Measurements from ENCODE around the gene CNTN5. TPM values are rescaled to one million over a fixed set of nuclear protein-coding genes. Genes with fewer than 3 reads are reported as not detected.

CNTN5 gene
- total and polyA plus RNA-seq, 2 experiments from 2014 or later, result 9.6 to 10.6 TPM

DNA sequence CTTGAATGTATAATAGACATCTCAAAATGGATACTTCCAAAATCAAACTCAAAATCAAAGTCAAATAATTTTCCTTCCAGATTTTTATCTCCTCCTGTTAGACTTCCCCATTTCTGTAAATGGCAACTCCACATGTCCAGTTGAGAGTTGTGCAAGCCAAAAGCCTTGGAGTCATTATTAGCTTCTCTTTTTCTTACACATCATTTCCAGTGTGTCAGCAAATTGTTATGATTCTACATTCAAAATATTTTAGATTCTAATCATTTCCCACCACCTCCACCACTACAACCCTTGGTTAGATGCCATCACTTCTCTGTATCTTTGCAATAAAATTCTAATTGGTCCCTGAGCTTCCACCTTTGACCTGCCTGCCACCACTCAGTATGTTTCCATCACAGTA, 155.7 kb downstream of the CNTN5 start:
- Histone ChIP-seq H4K20me1 (ENCODE audit: insufficient read depth, poor library complexity, severe bottlenecking) (no peaks in the 10 kb centered on the region), H3K79me2 (no peaks in the 10 kb centered on the region), H2AFZ (no peak overlapping the region), H3K9me3 (ENCODE audit: low read depth) (no peaks in the 10 kb centered on the region), H3K27me3 (no peaks in the 10 kb centered on the region), H3K36me3 (replicated peaks; ENCODE audit: insufficient read depth, low read depth) (no peaks in the 10 kb centered on the region), H3K4me2 (no peak overlapping the region), H3K4me1 (ENCODE audit: insufficient read depth) (no peaks in the 10 kb centered on the region), H3K27ac (no peak overlapping the region), H3K9me2 (replicated peaks; ENCODE audit: insufficient read depth) (no peaks in the 10 kb centered on the region), H3K4me3 (no peak overlapping the region)
- no peak for DNase-seq (ENCODE audit: low spot score)
- TF ChIP-seq EZH2 (IDR thresholded peaks at IDR 0.05; ENCODE audit: borderline replicate concordance) (no peak), EZH2phosphoT487 (IDR thresholded peaks at IDR 0.05; ENCODE audit: low read depth, severe bottlenecking, unreplicated experiment) (no peak)
- TF ChIP-seq, protein P1, sequence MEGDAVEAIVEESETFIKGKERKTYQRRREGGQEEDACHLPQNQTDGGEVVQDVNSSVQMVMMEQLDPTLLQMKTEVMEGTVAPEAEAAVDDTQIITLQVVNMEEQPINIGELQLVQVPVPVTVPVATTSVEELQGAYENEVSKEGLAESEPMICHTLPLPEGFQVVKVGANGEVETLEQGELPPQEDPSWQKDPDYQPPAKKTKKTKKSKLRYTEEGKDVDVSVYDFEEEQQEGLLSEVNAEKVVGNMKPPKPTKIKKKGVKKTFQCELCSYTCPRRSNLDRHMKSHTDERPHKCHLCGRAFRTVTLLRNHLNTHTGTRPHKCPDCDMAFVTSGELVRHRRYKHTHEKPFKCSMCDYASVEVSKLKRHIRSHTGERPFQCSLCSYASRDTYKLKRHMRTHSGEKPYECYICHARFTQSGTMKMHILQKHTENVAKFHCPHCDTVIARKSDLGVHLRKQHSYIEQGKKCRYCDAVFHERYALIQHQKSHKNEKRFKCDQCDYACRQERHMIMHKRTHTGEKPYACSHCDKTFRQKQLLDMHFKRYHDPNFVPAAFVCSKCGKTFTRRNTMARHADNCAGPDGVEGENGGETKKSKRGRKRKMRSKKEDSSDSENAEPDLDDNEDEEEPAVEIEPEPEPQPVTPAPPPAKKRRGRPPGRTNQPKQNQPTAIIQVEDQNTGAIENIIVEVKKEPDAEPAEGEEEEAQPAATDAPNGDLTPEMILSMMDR (IDR thresholded peaks at IDR 0.05; ENCODE audit: poor library complexity), result no peak

DNA sequence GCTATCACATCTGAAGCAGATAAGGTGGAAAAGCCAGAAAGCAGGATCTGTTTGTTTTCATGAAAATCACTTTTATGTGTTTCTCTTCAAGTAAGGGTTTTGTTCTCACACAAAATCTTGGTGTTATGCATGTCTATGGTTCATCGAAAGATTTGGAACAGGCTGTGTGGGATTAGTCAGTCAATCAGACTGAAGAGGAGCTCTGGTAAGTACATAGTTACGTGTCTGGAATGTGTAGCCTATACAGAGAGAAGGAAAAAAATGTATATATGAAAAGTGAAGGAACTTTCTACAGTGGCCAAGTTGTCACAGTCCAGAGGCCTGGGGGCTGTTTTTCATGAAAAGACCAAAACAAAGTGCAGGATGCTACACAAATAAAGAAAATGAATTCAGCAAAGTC, 156.7 kb downstream of the CNTN5 start:
- Histone ChIP-seq H3K9me3 (ENCODE audit: low read depth) (no peaks in the 10 kb centered on the region), H4K20me1 (ENCODE audit: insufficient read depth, poor library complexity, severe bottlenecking) (no peaks in the 10 kb centered on the region), H2AFZ (no peak overlapping the region), H3K9me2 (replicated peaks; ENCODE audit: insufficient read depth) (no peaks in the 10 kb centered on the region), H3K27me3 (no peaks in the 10 kb centered on the region), H3K4me3 (no peak overlapping the region), H3K79me2 (no peaks in the 10 kb centered on the region), H3K4me1 (ENCODE audit: insufficient read depth) (no peaks in the 10 kb centered on the region), H3K27ac (no peak overlapping the region), H3K36me3 (replicated peaks; ENCODE audit: insufficient read depth, low read depth) (no peaks in the 10 kb centered on the region), H3K4me2 (no peak overlapping the region)
- TF ChIP-seq, protein P1 (IDR thresholded peaks at IDR 0.05; ENCODE audit: poor library complexity), result no peak
- TF ChIP-seq EZH2 (IDR thresholded peaks at IDR 0.05; ENCODE audit: borderline replicate concordance) (no peak), EZH2phosphoT487 (IDR thresholded peaks at IDR 0.05; ENCODE audit: low read depth, severe bottlenecking, unreplicated experiment) (no peak)
- 66% methylated on average over 2 of the region's 2 CpGs for WGBS (ENCODE audit: low lambda C conversion rate, missing lambda C conversion rate)
- DNase-seq (ENCODE audit: low spot score), result no peak

DNA sequence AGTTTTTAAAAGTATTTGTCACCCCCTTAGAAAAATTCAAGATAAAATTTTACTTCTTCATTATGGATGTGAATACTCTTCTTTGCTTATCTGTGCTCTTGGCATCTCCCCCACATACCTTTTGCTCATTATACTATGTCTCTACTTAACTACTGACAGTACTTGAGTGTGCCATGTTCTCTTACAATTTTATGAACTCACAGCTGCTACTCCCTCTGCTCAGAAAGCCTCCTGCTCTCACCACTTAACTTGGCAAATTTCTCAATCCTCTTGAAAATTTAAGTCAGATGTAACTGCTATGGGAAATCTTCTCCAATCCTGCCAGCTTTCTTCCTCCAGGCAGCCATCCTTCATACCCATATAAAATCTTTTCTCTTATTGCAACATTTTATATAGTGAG, 163.4 kb downstream of the CNTN5 start:
- Histone ChIP-seq H3K79me2 (no peaks in the 10 kb centered on the region), H3K4me1 (ENCODE audit: insufficient read depth) (no peaks in the 10 kb centered on the region), H3K9me2 (replicated peaks; ENCODE audit: insufficient read depth) (no peaks in the 10 kb centered on the region), H3K36me3 (replicated peaks; ENCODE audit: insufficient read depth, low read depth) (no peaks in the 10 kb centered on the region), H3K27ac (no peak overlapping the region), H3K4me2 (no peak overlapping the region), H3K27me3 (no peaks in the 10 kb centered on the region), H3K9me3 (ENCODE audit: low read depth) (no peaks in the 10 kb centered on the region), H4K20me1 (ENCODE audit: insufficient read depth, poor library complexity, severe bottlenecking) (no peaks in the 10 kb centered on the region), H2AFZ (no peak overlapping the region), H3K4me3 (no peak overlapping the region)
- DNase-seq (ENCODE audit: low spot score), result no peak
- no peak for TF ChIP-seq EZH2 (IDR thresholded peaks at IDR 0.05; ENCODE audit: borderline replicate concordance)
- TF ChIP-seq EZH2phosphoT487 (IDR thresholded peaks at IDR 0.05; ENCODE audit: low read depth, severe bottlenecking, unreplicated experiment), result no peak
- TF ChIP-seq, protein P1 (IDR thresholded peaks at IDR 0.05; ENCODE audit: poor library complexity), result no peak

DNA sequence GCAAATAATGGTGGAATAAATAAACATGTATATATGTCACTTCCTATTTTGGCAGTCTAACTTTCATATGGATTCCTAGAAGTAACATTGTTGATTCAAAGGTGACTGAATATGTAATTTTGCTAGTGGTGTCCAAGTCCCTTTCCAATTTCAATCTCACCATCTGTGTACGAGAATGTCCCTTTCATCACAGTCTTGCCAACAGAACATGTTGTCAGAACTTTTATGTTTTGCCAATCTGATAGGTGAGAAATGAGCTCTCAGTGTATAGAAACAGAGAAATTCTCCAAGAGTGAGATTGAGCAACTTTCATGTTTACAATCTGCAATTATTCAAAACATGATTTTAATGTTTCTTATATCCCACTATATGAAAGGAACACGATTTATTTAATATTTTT, 167.5 kb downstream of the CNTN5 start:
- WGBS (ENCODE audit: low lambda C conversion rate, missing lambda C conversion rate), result 93% methylated on average over 2 of the region's 2 CpGs
- Histone ChIP-seq H4K20me1 (ENCODE audit: insufficient read depth, poor library complexity, severe bottlenecking) (no peaks in the 10 kb centered on the region), H3K4me2 (no peak overlapping the region), H3K4me3 (no peak overlapping the region), H3K9me3 (ENCODE audit: low read depth) (no peaks in the 10 kb centered on the region), H3K4me1 (ENCODE audit: insufficient read depth) (no peaks in the 10 kb centered on the region), H3K27ac (no peak overlapping the region), H3K27me3 (no peaks in the 10 kb centered on the region), H3K36me3 (replicated peaks; ENCODE audit: insufficient read depth, low read depth) (no peaks in the 10 kb centered on the region), H3K9me2 (replicated peaks; ENCODE audit: insufficient read depth) (no peaks in the 10 kb centered on the region), H2AFZ (no peak overlapping the region), H3K79me2 (no peaks in the 10 kb centered on the region)
- TF ChIP-seq, protein P1 (IDR thresholded peaks at IDR 0.05; ENCODE audit: poor library complexity), result no peak
- TF ChIP-seq EZH2phosphoT487 (IDR thresholded peaks at IDR 0.05; ENCODE audit: low read depth, severe bottlenecking, unreplicated experiment), result no peak
- TF ChIP-seq EZH2 (IDR thresholded peaks at IDR 0.05; ENCODE audit: borderline replicate concordance), result no peak
- no peak for DNase-seq (ENCODE audit: low spot score)

All from hepatocyte (in vitro differentiated cells).